GM21786 (cell line): ENCODE results near the gene PTPRB.

Source experiments
- ATAC-seq: cut with Tn5 transposase; IDR thresholded peaks from one replicate; pipeline ENCODE4 v1.9.1; 2021; ENCODE audit not compliant: unreplicated experiment

PTPRB gene

DNA sequence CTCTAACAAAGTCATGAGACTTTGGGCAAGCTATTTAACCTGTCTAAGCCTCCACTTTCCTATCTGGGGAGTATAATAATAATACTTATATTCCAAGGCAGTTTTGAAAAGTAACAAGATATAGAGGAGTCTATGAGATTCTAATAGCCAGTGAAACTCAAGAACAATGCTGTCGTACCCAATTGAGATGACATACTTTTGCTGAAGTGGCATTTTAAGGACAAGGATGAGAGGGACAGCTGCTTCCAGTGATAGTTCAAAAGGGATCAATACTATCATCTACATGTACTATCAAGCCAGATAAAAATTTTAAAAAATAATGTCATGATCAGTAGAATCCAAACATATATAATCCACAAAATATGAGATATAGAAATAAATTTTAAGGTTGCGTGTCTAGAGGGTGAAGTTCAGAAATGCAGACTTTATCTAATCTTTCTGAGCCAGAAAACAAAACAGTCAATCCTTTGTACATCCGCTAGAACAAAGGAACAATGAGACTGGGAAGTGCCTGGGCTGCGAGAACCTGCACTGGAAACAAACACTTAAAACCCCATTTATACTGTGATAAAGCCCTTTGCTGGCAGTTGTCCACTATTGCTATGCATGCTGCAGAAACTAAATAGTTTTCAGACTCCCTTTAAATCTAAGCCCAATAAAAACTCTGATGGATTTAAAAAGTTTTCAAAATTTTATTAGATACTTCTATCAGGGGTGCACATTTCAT is 38.6 kb downstream of the PTPRB start:
- no peak for ATAC-seq

DNA sequence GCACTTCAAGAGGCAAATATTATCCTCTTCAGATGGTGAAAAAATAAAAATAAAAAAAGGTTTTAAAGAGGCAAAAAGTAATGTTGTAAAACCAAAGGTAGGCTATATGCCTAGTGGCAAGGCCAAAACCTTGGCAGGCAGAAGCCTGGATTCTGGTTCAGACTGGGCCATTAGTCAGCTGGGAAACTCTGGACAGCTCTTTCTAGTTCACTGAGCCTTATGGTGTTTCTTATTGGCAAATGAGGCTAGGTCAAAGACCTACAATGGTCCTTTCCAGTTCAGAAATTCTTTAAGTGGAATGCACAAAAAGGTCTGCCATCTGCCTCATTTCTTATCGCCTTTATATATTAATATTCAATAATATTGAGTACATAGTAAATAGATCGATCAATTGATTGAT is 44.6 kb downstream of the PTPRB start:
- no peak for ATAC-seq

- ATAC-seq: no peak
Observed at GRCh38 chr12:70590549-70591226, 46.5 kb downstream of the PTPRB start.

- peak; percentile 95 for ATAC-seq
Observed at GRCh38 chr12:70590051-70590450, 47.2 kb downstream of the PTPRB start.

DNA sequence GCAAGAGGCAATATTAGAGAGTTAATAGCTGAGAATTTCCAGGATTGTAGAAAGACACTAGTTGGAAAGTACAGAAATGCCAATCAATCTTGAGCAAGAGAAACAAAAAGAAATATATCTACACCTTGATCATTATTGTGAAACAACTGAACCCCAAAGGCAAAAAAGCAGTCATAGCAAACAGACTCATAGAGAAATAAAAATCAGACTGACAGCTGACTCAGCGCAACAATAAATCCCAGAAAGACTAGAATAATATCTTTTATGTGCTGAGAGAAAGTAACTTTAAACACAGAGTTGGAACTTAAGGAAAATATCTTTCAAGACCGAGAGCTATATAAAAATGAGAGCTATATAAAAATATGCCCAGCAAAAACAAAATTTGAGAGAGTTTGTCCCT is 52.9 kb downstream of the PTPRB start:
- no peak for ATAC-seq

DNA sequence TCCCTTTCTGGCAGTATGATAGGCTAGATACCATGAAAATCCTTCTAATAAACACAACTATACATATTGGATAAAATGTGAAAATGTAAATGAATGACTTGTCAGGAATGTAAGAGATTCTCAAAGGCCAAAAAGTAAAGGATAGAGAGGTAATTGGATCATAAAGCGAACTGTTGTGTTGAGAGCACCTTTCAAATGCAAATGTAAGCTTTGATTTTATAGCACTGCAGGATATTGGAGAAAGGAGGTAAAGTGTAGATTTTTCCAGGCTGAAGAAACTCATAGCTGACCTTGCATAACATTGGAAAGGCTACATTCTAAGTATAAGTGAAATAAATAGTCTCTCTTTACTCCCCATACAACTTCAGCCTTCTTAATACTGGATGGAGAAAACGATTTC is 54.0 kb downstream of the PTPRB start:
- no peak for ATAC-seq

DNA sequence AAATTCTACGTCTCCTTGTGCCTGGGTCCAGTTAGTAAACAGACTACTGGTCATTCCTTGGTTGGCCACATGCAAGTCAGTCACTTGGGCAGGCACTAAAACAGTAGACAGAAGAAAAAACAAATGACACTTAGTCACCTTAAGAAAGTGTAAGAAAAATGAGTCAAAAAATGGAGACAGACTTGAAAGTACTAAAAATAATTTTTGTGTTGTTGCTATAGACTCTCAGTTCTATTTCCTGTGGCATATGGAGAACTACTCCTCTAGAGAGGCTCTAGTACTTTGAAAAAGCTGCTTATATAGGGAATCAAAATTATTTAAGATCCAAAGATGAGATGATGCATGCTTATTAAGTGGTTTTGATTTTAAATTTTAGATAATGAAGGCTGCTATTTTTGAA is 56.0 kb downstream of the PTPRB start:
- ATAC-seq: peak; percentile 65

GRCh38 chr12:70577283-70577634 is 60.0 kb downstream of the PTPRB start:
- ATAC-seq: no peak

DNA sequence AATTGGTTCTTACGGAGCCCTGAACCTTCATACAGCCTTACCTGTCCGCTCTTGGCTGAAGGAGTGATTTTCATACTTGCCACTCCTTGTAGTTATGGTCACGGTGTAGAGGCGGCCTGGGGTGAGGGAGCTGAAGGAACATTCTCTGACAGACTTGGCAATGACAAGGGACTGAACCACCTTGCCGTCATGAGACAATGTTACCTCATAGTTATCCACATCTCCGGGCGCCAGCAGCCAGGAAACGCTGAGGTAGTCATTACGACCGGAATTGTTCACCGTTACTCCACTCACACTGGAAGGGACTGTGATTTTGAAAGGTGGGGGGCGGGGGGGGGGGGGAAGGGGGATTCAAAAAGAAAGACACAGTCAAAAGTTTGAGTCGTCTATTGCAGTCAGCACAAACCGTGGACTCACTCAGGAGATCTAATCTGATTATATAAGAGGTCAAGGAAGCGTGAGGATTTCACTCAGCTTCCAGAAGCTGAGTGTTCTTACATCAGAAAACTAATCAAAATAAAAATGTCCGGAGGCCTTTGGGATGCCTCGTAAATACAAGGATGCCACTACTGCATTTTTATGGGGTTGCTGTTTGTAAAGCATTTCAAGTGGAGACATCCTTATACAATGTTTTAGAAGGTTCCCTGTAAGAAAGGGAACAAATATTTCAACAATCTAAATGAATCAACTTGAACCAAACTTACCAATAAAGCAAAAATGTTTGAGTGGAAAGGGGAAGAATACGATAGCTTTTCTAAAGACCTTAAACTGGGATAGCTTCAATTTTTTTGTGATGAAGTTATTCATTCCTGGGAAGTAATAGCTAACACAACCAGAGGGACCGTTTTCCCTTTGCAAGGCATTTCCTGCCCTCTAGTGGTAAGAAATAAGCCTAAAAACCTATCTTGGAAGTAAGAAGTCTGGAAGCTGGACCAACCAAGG is 60.6 kb downstream of the PTPRB start:
- ATAC-seq: peak; percentile 74

GRCh38 chr12:70571705-70572268 is 65.4 kb downstream of the PTPRB start:
- no peak for ATAC-seq

GRCh38 chr12:70571029-70571428 is 66.2 kb downstream of the PTPRB start:
- no peak for ATAC-seq

DNA sequence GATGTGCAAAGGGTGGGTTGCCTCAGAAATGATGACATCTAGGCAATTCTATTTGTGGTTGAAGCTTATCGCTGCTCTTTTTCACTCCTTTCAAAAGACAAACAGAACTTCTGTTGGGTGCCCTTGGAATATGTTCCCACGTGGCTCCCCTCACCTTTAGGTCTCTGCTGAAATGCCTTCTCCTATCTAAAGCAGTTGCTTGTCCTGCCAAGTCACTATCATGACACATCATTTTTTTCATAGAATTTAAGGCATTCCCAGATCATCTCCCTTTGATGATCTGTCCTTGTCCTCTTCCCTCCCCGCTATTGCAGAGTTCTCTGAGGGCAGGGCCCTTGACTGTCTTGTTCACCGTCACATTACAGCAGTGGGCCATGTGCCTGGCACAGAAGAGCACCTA is 75.7 kb downstream of the PTPRB start:
- no peak for ATAC-seq

DNA sequence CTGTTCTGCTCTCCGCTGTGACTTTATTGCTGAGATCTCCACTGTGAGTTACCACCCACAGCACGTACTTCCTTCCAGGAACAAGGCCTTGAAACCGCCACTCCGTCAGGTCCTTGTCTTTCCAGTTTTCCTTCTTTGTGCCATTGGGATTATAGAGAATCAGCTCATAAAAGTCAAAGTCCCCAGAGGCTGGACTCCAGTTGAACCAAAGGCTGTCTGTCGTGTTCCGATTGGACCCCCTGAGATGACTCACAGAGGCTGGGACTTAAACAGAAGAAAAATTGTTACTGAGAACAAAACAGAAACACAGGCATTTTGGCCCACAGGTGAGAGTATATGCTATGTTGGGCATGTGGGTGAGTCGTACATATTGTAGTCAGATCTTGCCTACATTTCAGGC is 76.6 kb downstream of the PTPRB start:
- ATAC-seq: no peak

GRCh38 chr12:70559390-70559789 is 77.8 kb downstream of the PTPRB start:
- ATAC-seq: no peak

DNA sequence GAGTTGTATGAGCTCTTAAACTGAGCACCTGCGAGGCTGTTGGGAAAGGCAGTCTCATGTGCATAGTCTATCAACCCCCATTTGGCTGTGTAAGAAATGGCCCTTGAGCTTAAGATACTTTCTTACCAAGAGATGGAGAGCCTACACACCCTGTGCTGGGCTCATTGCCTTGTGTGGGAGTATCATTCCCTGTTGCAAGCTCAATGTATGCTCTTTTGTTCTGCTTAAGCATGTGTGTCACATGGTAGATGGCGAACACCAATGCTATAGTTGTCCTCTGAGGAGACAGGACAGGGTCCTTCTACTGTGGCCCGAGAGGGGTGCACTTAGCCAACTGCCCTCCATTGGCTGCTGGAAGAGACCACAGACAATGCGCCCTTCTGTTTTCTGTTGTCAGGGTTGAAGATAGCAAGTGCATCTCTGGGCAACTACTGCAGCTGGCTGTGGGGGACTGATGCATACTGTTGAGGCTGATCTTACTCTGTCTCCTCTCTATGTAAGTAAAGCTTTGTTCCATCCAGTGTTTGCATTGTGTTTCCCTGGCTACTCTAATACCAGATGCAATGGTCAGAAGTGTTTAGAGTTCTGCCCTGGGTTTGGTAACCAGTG is 79.5 kb downstream of the PTPRB start:
- no peak for ATAC-seq

- ATAC-seq: no peak
Observed at GRCh38 chr12:70556179-70556869, 80.9 kb downstream of the PTPRB start.

- no peak for ATAC-seq
Observed at GRCh38 chr12:70555081-70555480, 82.1 kb downstream of the PTPRB start.

DNA sequence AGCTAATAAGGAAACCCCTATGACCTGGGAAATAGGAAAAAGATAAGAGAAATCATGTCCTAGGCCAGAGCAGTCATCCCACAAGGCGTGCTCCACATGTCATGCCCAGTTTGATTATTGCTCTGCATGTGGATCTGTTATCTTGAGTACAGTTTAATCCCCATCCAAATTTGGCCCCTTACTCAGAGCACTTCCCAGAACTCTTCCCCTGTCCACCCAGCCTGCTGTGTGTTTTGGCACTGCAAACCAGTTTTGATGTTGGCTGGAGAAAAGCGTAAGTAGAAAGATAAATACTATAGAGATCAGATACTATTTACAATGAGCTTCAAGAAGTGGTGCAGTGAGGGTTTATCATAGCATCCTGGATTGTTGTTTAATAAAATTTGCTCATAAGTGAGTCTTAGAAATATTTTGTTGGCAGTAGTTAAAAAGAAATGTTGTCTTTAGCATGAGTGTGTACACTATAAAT is 83.8 kb downstream of the PTPRB start:
- ATAC-seq: no peak

GRCh38 chr12:70551731-70552130 is 85.5 kb downstream of the PTPRB start:
- ATAC-seq: no peak

DNA sequence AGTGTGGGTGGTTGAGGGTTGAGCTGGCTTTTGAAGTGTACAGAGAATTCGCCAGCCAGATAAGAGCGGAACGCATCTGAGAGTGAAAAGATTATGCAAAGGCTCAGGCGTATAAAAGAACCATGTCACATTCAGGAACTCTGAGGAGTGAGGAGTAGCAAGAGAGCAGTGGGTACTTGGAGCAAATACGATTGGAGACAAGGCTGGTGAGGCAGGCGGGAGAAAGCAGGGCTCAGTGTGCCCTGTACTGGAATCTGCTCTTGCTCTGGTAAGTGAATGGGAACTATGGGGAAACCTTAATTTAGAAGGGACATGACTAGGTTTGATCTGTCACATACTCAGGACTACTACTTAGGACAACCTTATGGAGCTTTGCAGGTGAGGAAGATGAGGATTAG is 87.0 kb downstream of the PTPRB start:
- ATAC-seq: no peak
